G401 (cell line): ENCODE data around the gene COTL1. TPM values are rescaled to one million over a fixed set of nuclear protein-coding genes. Genes with fewer than 3 reads are reported as not detected.
A peak's percentile ranks its signal among the peaks of the same experiment; 100 is the strongest.

Source experiments
- DNase-seq: peaks from one replicate; pipeline ENCODE4 v3.0.0-alpha.2; 2015; ENCODE audit warnings: low spot score
- in situ Hi-C: cut with HindIII; loops from 2 replicates; pipeline ENCODE4 v1.10.0; 2016; ENCODE audit warnings: low sequenced_read_pairs, mixed read lengths
- total RNA-seq: library from RNA; depleted of rRNA; stranded (reverse); fragments of >200 nt; shearing (Covaris generic); gene quantifications from 2 replicates; pipeline ENCODE4 v1.2.3, GENCODE V29; 2014; rRNA removed

Gene COTL1, protein sequence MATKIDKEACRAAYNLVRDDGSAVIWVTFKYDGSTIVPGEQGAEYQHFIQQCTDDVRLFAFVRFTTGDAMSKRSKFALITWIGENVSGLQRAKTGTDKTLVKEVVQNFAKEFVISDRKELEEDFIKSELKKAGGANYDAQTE
- 69.0 and 79.9 TPM in 2 replicates for total RNA-seq

DNA sequence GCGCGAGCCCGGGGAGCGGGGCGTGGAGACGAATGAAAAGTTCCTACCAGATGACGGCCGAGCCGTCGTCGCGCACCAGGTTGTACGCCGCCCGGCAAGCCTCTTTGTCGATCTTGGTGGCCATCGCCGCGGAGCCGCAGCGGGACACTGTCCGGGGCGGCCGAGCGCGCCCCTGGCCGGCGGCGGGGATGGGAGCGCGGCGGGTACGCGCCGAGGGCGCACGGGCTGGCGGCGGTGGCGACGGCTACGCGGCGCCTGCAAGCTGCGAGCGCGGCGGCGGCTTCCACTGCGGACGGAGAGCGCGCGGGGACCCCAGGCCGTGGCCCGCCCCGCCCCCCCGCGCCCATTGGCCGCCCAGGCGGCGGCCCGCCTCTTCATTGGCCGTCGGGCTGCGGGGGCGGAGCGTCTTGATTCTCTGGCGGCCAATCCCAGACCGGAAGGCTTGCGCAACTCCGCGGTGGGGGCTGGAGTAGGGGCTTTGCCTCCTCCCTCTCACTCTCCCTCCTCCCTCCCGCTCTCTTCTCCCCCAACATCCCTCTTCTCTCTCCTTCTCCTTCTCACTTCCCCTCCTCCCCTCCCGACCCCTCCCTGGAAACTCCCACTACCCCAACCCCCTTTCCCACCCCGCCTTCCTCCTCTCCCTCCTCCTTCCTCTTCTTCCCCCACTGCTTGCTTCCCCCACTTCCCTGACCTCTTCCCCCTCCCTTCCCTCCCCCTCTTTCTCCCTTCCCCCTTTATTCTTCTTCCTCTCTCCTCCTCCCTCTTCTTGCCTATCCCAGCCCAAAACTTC is at the start of gene COTL1:
COTL1 (minus strand) TSS at position 288 of the 790 bp plus-strand sequence; CDS start at position 124, 164 bp downstream.
- peak; percentile 98 for DNase-seq
- in situ Hi-C loops, result no loop called here

DNA sequence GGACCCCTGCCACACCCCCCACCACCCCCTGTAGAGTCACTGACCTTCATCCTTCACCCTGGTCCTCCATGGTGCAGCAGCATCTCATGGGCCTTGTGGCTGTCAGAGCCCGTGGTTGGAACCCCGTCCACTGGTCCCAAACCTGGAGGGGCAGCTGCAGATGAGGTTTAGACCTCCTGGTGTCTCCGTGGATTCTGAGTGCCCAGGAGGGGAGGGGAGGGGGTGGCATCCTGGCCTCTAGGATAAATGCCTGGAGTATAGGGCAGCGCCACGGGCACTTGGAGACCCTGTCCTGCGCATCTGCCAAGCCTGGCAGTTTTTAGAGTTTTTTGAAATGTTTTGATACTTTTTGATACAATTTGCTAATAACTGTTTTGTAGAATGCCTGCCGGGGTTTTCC is 48.0 kb upstream of the COTL1 start:
- in situ Hi-C loops, result no loop called here
- no peak for DNase-seq

DNA sequence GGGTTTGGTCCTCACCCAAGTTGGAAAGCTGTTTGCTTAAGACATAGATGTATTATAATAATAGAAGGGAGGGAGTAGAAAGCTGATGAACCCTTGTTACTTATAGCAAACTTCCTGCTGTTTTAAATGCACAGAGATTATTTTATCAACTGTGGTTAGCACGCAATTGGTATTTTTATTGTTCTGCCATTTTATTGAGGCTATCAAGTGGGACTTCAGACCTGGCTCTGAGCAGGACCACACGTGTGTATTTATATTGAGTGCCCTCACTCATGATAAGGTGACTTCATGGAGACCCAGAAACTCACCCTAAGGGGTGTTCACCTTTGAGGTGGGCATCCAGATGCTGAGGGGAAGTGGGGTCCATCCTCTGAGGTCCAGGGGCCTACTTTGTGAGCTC is 47.5 kb upstream of the COTL1 start:
- in situ Hi-C loops, result no loop called here

DNA sequence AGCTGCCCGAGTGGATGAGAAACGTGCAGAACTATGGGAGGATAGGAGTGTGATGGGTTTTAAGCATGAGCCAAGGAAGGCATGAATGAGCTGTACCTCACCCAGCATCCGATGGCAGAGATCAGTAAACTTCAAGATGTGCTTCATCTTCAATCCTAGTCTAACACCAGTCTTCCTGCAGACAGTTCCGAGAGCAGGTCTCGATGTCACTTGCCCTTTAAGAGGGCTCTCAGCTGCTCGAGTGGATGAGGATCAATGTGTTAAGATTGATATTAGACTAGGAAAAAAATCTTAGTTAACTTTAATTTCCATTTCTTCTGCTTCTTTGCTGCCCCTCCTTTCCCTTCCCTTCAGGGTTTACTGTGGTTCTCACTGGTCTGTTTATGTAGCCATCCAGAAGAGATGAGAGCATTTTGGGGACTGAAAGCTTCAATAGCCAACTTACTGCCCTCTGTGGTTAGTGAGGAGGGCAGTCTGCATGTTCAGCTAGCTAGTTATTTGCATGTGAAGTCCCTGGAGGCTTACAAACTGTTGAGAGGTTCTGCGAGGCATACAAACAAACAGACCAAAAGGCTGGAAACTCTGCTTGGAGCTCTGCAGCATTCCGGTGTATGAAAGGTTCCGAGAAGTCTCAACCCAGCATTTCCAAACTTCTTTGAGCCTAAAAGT is 45.7 kb upstream of the COTL1 start:
- no peak for DNase-seq
- in situ Hi-C loops, result no loop called here

More for the DNA sequence above, 47.5 kb upstream of the COTL1 start:
- DNase-seq, result no peak

DNA sequence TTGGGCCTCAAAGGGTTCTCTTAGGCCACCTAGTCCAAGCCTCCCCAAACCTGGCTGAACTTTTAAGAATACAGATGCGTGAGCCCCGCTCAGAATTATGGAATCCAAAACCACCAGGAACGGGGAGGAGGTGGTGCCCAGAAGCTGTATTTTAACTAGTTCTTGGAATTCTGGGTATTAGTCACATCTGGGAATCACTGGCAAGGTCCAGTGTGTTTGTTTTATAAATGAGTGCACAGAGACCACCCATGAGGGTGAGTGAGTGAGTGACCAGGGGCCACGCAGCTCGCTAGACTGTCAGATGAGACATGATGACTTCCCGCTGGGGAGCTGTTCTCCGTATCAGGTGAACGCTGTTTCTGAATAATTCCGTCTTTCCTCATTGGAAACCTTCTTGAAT is 44.6 kb upstream of the COTL1 start:
- in situ Hi-C loops, result no loop called here
- DNase-seq, result no peak

DNA sequence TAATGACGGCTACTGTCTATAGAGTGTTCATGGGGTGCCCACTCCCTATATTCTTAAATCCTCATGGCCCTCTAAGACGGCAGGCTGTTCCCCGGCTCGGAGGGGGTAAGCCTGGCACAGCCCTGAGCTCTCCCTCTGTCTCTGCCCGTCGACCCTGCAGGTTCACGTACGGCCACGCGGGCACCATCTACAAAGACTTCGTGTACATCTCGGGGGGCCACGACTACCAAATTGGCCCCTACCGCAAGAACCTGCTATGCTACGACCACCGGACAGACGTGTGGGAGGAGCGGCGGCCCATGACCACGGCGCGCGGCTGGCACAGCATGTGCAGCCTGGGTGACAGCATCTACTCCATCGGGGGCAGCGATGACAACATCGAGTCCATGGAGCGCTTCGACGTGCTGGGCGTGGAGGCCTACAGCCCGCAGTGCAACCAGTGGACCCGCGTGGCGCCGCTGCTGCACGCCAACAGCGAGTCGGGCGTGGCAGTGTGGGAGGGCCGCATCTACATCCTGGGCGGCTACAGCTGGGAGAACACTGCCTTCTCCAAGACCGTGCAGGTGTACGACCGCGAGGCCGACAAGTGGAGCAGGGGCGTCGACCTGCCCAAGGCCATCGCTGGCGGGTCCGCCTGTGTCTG is 43.7 kb upstream of the COTL1 start:
- no peak for DNase-seq
- in situ Hi-C loops, result no loop called here

DNA sequence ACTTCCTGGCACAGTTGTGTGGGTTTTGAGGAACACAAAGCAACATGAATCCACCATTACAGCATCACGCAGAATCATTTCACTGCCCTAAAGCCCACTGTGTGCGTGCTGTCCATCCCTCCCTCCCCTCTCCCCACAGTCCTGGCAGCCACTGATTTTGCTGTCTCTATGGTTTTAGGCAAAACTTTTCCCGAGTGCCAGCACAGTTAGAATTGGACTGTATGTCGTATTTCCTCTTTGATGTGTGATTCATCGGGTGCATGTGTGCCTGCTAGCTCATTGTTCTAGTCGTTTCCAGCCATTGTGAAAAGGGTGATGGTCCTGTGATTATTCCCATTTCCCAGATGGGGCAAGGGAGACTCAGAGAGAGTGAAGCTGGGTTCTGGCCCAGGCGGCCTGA is 43.1 kb upstream of the COTL1 start:
- in situ Hi-C loops, result no loop called here
- no peak for DNase-seq

DNA sequence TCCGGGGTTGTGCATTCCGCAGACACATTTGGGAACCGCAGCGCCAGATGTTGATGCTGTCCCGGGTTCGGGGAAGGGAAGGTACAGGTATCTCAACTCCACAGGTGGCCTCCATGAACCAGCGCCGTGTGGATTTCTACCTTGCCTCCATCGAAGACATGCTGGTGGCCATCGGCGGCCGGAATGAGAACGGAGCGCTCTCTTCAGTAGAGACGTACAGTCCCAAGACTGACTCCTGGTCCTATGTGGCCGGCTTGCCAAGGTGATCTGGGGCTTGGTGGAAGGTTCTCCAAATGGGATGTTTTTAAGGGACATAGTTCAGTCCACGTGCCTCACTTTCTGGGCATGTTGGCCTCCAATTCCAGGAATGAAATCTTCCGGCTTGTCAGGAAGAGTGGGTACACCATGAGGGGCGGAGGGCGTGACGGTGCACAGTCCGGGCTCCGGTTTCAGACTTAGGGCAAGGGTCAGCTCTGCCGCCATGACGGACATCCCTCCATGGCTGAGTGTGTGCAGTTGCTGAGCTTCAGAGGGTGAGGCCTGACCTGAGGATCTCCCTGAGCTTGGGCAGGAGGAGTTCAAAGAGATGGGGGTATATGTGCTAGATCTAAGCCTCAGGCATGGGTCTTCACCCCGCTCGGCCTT is 41.9 kb upstream of the COTL1 start:
- DNase-seq, result no peak
- in situ Hi-C loops, result no loop called here

DNA sequence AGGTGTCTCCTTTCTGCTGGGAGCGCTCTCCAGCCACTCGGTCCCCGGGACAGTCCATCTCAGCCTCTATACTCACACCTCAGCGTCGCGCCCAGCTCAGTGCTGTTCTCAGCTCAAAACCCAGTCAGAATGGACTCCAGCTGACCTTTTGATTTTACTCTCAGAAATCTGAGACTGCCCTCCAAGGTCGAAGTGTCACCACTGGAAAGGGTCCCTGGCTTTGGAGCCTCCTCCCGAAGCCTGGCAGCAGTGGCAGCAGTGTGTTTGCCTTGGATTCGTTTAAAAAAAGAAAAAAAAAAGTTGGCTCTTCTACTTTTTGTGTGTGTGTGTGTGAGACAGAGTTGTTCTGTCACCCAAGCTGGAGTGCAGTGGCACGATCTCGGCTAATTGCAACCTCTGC is 40.8 kb upstream of the COTL1 start:
- DNase-seq, result no peak

DNA sequence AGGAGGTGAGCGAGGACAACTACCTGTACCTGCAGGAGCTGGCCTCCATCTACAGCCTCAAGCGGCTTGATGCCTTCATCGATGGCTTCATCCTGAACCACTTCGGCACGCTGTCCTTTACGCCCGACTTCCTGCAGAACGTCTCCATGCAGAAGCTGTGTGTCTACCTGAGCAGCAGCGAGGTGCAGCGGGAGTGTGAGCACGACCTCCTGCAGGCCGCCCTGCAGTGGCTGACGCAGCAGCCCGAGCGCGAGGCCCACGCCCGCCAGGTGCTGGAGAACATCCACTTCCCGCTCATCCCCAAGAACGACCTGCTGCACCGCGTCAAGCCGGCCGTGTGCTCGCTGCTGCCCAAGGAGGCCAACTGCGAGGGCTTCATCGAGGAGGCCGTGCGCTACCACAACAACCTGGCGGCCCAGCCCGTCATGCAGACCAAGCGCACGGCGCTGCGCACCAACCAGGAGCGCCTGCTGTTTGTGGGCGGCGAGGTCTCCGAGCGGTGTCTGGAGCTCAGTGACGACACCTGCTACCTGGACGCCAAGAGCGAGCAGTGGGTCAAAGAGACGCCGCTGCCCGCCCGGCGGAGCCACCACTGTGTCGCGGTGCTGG is 39.5 kb upstream of the COTL1 start:
- DNase-seq, result no peak

More for the DNA sequence above, 40.8 kb upstream of the COTL1 start:
- in situ Hi-C loops, result no loop called here

DNA sequence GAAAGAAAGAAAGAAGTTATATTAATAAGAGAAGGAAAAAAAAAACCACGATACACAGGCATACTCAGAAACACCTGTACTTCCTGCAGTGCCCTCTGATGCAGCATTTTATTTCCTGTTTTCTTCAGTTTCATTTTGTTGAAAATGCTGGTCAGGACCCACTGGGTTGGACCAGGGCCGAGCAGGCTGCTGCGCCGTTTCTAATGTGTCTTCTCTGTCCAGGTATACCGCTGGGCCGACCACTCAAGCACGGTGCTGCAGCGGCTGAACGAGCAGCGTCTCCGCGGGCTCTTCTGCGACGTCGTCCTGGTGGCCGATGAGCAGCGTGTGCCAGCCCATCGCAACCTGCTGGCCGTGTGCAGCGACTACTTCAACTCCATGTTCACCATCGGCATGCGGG is 38.8 kb upstream of the COTL1 start:
- DNase-seq, result no peak
- in situ Hi-C loops, result no loop called here

More for the DNA sequence above, 39.5 kb upstream of the COTL1 start:
- in situ Hi-C loops, result no loop called here

DNA sequence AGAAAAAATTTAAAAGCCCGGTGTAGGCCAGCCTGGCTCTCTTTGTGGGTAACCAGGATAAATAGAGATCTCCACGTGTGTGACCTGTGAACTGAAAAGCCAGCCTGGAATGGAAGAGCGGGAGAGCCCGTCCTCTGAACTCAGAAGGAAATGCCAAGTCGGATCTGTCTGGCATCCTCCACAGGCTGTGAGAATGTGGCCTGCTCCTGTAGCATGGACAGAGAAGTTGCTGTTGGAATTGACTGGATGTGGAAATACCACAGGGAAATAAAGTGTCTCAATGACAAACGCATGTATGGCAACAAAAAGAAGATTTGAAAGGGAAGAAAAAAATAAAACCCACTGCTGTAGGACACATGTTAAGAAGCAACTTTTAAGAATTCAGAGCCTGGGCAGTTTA is 37.1 kb upstream of the COTL1 start:
- DNase-seq, result no peak
- in situ Hi-C loops, result no loop called here

DNA sequence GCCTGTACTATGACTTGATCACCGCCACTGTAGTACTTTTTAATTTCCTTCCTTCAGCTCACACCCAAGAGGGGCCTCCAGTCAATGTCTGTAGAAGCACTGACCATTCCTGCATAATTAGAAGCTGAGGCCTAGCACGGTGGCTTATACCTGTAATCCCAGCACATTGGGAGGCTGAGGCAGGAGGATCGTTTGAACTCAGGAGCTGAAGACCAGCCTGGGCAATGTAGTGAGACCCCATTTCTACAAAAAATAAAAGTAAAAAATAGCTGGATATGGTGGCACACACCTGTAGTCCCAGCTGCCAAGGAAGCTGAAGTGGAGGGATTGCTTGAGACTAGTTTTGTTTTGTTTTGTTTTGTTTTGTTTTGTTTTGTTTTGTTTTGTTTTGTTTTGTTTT is 36.4 kb upstream of the COTL1 start:
- no peak for DNase-seq
- in situ Hi-C loops, result no loop called here

DNA sequence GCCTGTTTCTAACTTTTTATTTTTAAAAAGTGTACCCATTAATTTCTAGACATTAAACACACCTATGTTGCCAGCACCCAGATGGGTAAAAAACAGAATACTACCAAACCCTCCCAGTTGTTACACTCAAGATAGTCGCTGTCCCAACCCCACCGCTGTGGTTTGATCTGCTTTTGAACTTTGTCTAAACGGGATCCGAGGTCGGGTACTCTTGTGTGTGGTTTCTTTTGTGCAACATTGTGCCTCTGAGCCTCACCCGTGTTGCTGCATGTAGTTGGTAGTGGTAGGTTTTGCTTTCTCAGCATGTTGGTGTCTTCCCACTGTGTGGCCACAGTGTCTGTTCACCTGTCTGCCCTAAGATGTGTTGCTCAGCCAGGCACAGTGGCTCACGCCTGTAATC is 34.7 kb upstream of the COTL1 start:
- in situ Hi-C loops, result no loop called here
- DNase-seq, result no peak

DNA sequence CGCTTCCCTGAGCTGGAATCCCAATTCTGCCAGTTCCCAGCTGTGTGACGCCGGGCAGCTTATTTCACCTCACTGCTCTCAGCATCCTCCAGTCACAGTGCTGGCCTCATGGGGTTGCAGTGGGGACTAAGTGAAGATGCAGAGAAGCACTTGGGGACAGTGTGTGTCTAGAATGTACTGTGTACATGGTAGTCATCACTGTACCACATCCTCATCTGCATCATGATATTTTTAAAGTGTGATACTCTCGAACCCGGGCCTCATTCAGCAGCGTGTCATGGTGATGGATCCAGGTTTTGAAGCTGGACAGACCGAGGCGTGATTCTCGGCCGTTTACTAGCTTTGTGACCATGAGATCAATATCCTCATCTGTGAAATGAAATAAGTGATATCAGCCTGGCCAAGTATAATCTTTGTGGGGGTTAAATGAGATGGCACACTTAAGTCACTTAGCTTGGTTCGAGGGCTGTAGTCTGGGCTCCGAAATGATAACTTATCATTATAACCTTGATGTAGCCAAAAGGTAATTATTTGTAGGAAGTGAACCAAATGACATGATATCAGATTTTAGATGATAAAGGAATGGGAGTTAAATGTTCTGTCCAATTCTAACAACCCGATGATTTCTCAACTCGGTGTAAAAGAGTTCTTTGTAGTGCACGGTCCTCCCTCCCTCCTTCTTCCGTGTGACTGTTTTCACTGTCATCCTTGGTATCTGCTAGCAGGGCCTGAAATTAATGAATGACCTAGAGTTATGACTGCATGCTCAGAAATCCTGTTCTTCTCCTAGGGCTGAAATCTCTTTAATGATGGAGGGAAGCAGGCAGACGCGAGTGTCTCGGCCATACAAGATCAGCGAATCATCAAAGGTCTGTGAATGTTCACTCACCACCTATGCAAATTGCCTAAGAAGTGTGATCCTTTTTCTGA is 32.4 kb upstream of the COTL1 start:
- DNase-seq, result peak; percentile 11
- in situ Hi-C loops, result no loop called here

DNA sequence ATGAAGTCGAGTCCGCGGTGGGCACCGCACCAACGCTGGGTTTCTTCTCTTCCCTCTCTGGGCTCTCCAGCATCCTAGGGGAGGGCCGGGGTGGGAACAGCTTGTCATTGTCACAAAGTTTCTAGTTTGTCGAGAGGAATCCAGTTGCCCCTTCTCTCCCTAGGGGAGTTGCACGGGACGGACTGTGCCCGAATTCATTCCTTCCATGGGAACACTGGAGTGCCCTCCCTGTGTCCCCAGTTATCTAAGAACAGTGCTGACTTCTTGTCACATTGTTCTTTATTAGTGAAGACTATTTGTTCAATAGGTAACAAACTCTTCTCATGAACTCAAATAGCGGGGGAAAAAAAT is 31.6 kb upstream of the COTL1 start:
- in situ Hi-C loops, result no loop called here
- DNase-seq, result peak; percentile 8

DNA sequence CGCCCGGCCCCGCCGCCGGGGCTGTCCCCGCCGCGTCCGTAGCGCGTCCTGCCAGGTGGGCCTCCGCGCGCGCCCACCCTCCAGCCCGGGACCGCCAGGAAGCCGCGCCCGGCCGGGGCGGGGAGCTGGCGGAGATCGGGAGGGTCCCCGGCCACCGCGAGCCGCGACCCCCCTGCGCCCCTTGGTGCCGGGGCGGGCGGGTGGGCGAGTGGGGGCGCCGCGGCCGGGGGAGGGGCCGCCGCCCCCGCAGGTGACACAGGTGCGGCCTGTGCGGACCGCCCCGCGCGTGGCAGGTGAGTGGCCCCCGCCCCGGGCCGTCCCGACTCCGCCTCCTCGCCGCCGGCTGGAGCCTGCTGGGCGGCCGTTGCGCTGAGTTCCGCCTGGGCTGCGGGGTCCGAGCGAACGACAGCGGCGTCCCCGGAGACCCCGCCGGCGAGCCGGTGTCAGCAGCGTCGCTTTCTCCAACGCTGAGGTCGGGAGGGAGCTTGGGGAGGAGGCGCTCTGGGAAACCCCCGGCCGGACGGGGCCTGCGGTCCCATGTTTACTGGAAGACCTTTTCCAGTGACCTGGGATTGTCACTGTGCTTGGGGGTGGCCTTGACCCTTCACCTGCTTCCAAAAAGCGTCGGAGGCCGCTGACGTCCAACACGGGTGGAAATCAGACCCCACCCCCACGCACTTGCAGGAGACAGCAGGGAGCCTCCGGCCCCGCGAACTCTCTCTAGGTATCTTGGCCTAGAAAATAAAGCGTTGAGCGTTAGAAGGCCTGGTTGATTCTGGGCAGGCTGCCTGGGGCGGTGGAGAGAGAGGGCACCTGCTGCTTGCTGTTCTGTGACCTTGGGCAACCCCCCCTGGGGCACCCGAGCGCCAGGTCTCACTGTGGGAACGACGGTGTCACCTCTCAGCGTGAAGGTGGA is 31.0 kb upstream of the COTL1 start:
- in situ Hi-C loops, result no loop called here

More for the DNA sequence above, 31.0 kb upstream of the COTL1 start:
- DNase-seq, result peak; percentile 11
